ENCODE results near the gene TENT5A. TPM values are rescaled to one million over a fixed set of nuclear protein-coding genes. Genes with fewer than 3 reads are reported as not detected.

Gene TENT5A
- total and polyA plus RNA-seq, 2 donors (not counting 3 experiments of a cell fraction or from before 2014, with no cell fraction given) = 0.26 to 1.2 TPM

DNA sequence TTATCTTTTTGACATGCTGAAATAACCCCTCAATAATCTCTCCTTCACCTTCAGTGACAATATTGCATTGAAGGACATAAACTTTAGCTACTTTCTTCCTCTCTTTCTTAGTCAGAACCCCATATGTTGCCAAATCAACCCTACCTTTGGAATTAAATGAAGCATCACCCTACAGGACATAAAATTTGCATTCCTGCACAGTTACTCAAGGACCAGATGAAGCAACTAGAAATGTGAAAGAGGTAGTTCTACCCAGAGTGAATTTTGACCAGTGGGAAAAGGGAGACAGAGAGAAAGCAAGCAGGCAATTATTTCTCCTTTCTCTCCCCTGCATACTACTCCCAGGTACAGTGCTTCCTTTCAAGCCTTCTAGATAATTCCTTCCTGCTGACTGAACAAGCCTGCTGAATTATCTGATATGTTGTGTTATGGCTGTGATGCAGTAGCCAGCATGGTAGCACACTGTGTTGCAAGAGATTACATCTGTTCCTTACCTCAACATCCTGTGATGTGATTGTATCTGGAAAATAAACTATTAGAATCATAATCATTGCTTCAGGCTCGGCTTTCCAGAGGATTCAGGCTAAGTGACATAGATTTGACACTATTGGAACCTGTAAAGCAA is 16.6 kb downstream of the TENT5A start:
- POLR2A ChIA-PET = no interaction called here

More for the DNA sequence above, 16.6 kb downstream of the TENT5A start:
- H3K27ac ChIP-seq (ENCODE audit: insufficient read depth, low read depth, low read length) = no peak overlapping the region
- H3K9ac ChIP-seq (replicated peaks; ENCODE audit: extremely low read depth, insufficient read depth, low read length) = no peak overlapping the region
- no peaks in the 10 kb centered on the region for H3K79me2 ChIP-seq (ENCODE audit: control insufficient read depth, insufficient read depth, low read length)
- no peaks in the 10 kb centered on the region for H3K4me1 ChIP-seq (ENCODE audit: control insufficient read depth, extremely low read depth, insufficient read depth, low read length)
- H4K20me1 ChIP-seq (replicated peaks; ENCODE audit: control insufficient read depth, extremely low read depth, insufficient read depth, low read length) = no peaks in the 10 kb centered on the region
- intact Hi-C loops (cut with micrococcal nuclease) (no loop called here), dilution Hi-C loops (cut with MboI; ENCODE audit: extremely low pct_ligation_motif_present, low sequenced_read_pairs) (no loop called here)
- no peak for FAIRE-seq
- H3K27me3 ChIP-seq (ENCODE audit: control insufficient read depth in 2 of 2, insufficient read depth in 2 of 2, low read length in 2 of 2) = no peaks in the 10 kb centered on the region
- no peak overlapping the region for H2AFZ ChIP-seq (ENCODE audit: low read depth, low read length)
- no peak for DNase-seq (ENCODE audit: low read depth, low spot score)
- no TSS peak for BruUV-seq (replicated peaks)
- H3K9me1 ChIP-seq (replicated peaks; ENCODE audit: control insufficient read depth, extremely low read depth, insufficient read depth, low read length) = no peaks in the 10 kb centered on the region
- CTCF ChIA-PET = interaction anchor here (2.5 to 4.8 kb wide), 4 partner anchors 17 to 442 kb away, joined by 6 to 35 read pairs (median 17); partner anchors contain the start of gene TENT5A
- H3K4me2 ChIP-seq (ENCODE audit: insufficient read depth, low read length) = no peak overlapping the region
- TF ChIP-seq MYC (IDR thresholded peaks at IDR 0.05; ENCODE audit: low read depth, low read length) (no peak), POLR2A (IDR thresholded peaks at IDR 0.05; ENCODE audit: low read depth, low read length) (no peak), POLR2AphosphoS5 (IDR thresholded peaks at IDR 0.05; ENCODE audit: insufficient read depth, low read depth, low read length) (no peak), GATA2 (IDR thresholded peaks at IDR 0.05; ENCODE audit: insufficient read depth, insufficient read length, low read depth, low read length) (no peak), JUN (IDR thresholded peaks at IDR 0.05; ENCODE audit: borderline replicate concordance, insufficient read depth, insufficient read length, low read depth) (no peak), FOS (IDR thresholded peaks at IDR 0.05; ENCODE audit: borderline replicate concordance, insufficient read depth, low read length) (no peak), EZH2 (IDR thresholded peaks at IDR 0.05; ENCODE audit: borderline replicate concordance, low read depth, low read length, severe bottlenecking) (no peak)
- TF ChIP-seq, protein P1, sequence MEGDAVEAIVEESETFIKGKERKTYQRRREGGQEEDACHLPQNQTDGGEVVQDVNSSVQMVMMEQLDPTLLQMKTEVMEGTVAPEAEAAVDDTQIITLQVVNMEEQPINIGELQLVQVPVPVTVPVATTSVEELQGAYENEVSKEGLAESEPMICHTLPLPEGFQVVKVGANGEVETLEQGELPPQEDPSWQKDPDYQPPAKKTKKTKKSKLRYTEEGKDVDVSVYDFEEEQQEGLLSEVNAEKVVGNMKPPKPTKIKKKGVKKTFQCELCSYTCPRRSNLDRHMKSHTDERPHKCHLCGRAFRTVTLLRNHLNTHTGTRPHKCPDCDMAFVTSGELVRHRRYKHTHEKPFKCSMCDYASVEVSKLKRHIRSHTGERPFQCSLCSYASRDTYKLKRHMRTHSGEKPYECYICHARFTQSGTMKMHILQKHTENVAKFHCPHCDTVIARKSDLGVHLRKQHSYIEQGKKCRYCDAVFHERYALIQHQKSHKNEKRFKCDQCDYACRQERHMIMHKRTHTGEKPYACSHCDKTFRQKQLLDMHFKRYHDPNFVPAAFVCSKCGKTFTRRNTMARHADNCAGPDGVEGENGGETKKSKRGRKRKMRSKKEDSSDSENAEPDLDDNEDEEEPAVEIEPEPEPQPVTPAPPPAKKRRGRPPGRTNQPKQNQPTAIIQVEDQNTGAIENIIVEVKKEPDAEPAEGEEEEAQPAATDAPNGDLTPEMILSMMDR (IDR thresholded peaks at IDR 0.05; ENCODE audit: extremely low read depth in 1 of 2, insufficient read depth in 1 of 2, low read depth in 1 of 2, low read length in 2 of 2) = no peak
- TF ChIP-seq, protein P2, sequence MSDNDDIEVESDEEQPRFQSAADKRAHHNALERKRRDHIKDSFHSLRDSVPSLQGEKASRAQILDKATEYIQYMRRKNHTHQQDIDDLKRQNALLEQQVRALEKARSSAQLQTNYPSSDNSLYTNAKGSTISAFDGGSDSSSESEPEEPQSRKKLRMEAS (IDR thresholded peaks at IDR 0.05; ENCODE audit: insufficient read depth, insufficient read length) = no peak
- no peaks in the 10 kb centered on the region for H3K36me3 ChIP-seq (ENCODE audit: control insufficient read depth in 2 of 2, extremely low read depth in 1 of 2, insufficient read depth in 2 of 2, low read length in 2 of 2)
- no peaks in the 10 kb centered on the region for H3K9me3 ChIP-seq (replicated peaks; ENCODE audit: control insufficient read depth, insufficient read depth, low read length)
- no peak overlapping the region for H3K4me3 ChIP-seq (replicated peaks in 1 of 3; ENCODE audit: insufficient read depth in 1 of 3, low read depth in 1 of 3, low read length in 3 of 3)
